Activated CD8-positive, alpha-beta memory T cell treated with anti-CD3 and anti-CD28 coated beads for 4 hours (primary cell): Measurements from ENCODE around the gene ZNF14.
"Not testable (repeated sequence)": the region's sequence is repeated elsewhere in the genome, so short reads cannot be mapped to it uniquely, and the experiment has no call there.

Experiments
- DNase-seq, 2 donors: peaks; one replicate each; pipeline ENCODE4 v3.0.0-alpha.2; 2020; ENCODE audit warnings: low read depth in 2 of 2

ZNF14 gene

GRCh38 chr19:19689023-19689422 is 43.9 kb downstream of the ZNF14 start:
- not testable (repeated sequence) for DNase-seq

DNA sequence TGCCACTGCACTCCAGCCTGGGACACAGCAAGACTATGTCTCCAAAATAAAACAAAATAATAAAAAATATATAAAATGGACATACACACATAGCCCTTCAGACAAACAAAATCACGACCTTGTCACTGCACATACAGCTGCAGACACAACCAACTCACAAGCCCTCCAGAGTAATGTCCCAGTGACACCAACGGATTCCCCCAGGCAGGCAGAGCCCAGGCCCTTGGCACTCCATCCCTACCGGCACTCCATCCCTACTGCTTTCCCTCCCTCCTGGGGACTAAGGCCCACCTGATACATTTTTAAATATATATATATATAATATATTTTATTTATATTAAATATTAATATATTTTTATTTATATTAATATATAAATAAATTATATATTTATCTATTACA is 45.8 kb downstream of the ZNF14 start:
- DNase-seq, result no peak

DNA sequence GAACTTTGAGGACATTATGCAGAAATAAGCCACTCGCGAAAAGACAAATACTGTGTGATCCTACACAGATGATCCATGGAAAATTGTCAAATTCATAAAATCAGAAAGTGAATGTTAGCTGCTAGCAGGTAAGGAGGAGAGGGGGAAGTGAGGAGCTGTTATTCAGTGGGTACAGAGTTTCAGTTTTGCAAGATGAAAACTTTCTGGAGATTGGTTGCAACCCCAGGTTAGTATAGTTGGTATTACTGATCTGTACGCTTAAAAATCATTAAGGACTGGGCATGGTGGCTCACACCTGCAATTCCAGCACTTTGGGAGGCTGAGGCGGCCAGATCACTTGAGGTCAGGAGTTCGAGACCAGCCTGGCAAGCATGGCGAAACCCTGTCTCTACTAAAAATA is 46.3 kb downstream of the ZNF14 start:
- no peak for DNase-seq

DNA sequence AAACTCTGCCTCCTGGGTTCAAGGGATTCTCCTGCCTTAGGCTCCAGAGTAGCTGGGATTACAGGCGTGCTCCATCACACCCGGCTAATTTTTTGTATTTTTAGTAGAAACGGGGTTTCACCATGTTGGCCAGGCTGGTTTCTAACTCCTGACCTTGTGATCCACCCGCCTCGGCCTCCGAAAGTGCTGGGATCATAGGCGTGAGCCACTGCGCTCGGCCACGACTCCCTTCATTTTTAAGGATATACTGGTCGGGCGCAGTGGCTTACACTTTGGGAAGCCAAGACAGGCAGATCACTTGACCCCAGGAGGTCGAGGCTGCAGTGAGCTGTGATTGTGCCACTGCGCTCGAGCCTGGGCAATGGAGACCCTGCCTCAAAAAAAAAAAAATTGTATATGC is 46.8 kb downstream of the ZNF14 start:
- not testable (repeated sequence) for DNase-seq

GRCh38 chr19:19679176-19680073 is 53.5 kb downstream of the ZNF14 start:
- no peak for DNase-seq

GRCh38 chr19:19677579-19677978 is 55.3 kb downstream of the ZNF14 start:
- no peak for DNase-seq

- no peak for DNase-seq
Measured at GRCh38 chr19:19674315-19674714, 58.6 kb downstream of the ZNF14 start.

GRCh38 chr19:19672816-19673215 is 60.1 kb downstream of the ZNF14 start:
- DNase-seq, result no peak

GRCh38 chr19:19670070-19670551 is 62.8 kb downstream of the ZNF14 start:
- no peak for DNase-seq

- peak; percentile 86 to 88 for DNase-seq
Measured at GRCh38 chr19:19668230-19669012, 64.5 kb downstream of the ZNF14 start, which contains the start of gene ZNF101. TSS of gene ZNF101 (plus strand) at chr19:19668839. CDS start at chr19:19668964, 125 bp downstream.

DNA sequence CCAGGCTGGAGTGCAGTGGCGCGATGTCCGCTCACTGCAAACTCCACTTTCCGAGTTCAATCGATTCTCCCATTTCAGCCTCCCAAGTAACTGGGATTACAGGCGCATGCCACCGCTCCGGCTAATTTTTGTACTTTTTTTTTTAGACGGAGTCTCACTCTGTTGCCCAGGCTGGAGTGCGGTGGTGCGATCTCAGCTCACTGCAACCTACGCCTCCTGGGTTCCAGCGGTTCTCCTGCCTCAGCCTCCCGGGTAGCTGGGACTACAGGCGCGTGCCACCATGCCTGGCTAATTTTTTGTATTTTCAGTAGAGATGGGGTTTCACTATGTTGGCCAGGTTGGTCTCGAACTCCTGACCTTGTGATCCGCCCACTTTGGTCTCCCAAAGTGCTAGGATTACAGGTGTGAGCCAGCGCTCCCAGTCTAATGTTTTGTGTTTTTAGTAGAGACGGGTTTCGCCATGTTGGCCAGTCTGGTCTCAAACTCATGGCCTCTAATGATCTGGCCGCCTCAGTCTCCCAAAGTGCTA is 67.4 kb downstream of the ZNF14 start:
- not testable (repeated sequence) for DNase-seq

- peak; percentile 83 to 94 for DNase-seq
Measured at GRCh38 chr19:19663256-19664120, 69.4 kb downstream of the ZNF14 start, which contains the start of gene ATP13A1. TSS of gene ATP13A1 (minus strand) at chr19:19663676. CDS start at chr19:19663666, 10 bp downstream.

GRCh38 chr19:19662871-19663255 is 70.0 kb downstream of the ZNF14 start:
- DNase-seq, result no peak

GRCh38 chr19:19662344-19662743 is 70.6 kb downstream of the ZNF14 start:
- no peak for DNase-seq

GRCh38 chr19:19661675-19662251 is 71.1 kb downstream of the ZNF14 start:
- DNase-seq, result no peak

- DNase-seq, result no peak
Measured at GRCh38 chr19:19661141-19661674, 71.7 kb downstream of the ZNF14 start.
